GM23338 (cell line): ENCODE results near the gene CNN3. TPM values are rescaled to one million over a fixed set of nuclear protein-coding genes. Genes with fewer than 3 reads are reported as not detected.

Source experiments
- ATAC-seq: fragments of 200-7000 bp; cut with Tn5 transposase; 3 replicates; pipeline ENCODE4 v1.9.1; 2020
- DNase-seq: peaks from one replicate; pipeline ENCODE4 v3.0.0-alpha.2; 2015; ENCODE audit warnings: low spot score
- H2AFZ ChIP-seq: fragments of 200-600 bp; sonication (generic); 2 replicates; pipeline ENCODE4 v1.8.0; 2016; ENCODE audit warnings: antibody characterized with exemption, mild to moderate bottlenecking, moderate library complexity
- H3F3A ChIP-seq: fragments of 200-600 bp; sonication (generic); replicated peaks from 2 replicates; pipeline ENCODE4 v1.8.0; 2017; ENCODE audit warnings: antibody characterized with exemption, mixed run types, low read depth
- H3K27ac ChIP-seq: fragments of 200-600 bp; sonication (generic); 2 replicates; pipeline ENCODE4 v1.6.1; 2016; ENCODE audit warnings: low read depth
- H3K27me3 ChIP-seq: fragments of 200-600 bp; sonication (generic); 2 replicates; pipeline ENCODE4 v1.8.0; 2016; ENCODE audit warnings: mild to moderate bottlenecking, mixed run types, moderate library complexity; ENCODE audit not compliant: insufficient read depth
- H3K36me3 ChIP-seq: fragments of 200-600 bp; sonication (generic); 2 replicates; pipeline ENCODE4 v1.8.0; 2016; ENCODE audit warnings: mild to moderate bottlenecking; ENCODE audit not compliant: insufficient read depth
- H3K4me1 ChIP-seq: fragments of 200-600 bp; sonication (generic); 2 replicates; pipeline ENCODE4 v1.8.0; 2016; ENCODE audit warnings: mild to moderate bottlenecking, moderate library complexity; ENCODE audit not compliant: insufficient read depth
- H3K4me2 ChIP-seq: fragments of 200-600 bp; sonication (generic); 2 replicates; pipeline ENCODE4 v1.7.1; 2017; ENCODE audit warnings: mixed run types
- H3K4me3 ChIP-seq: fragments of 200-600 bp; sonication (generic); 2 replicates; pipeline ENCODE4 v1.6.1; 2016; ENCODE audit warnings: mixed run types
- H3K79me2 ChIP-seq: fragments of 200-600 bp; sonication (generic); replicated peaks from 2 replicates; pipeline ENCODE4 v1.8.0; 2017; ENCODE audit warnings: mild to moderate bottlenecking; ENCODE audit not compliant: insufficient read depth
- H3K9me2 ChIP-seq: fragments of 200-600 bp; sonication (generic); 2 replicates; pipeline ENCODE4 v1.8.0; 2017; ENCODE audit not compliant: insufficient read depth
- H4K20me1 ChIP-seq: fragments of 200-600 bp; sonication (generic); replicated peaks from 2 replicates; pipeline ENCODE4 v1.8.0; 2017; ENCODE audit warnings: mild to moderate bottlenecking; ENCODE audit not compliant: insufficient read depth
- H3K27ac Mint-ChIP-seq: 2 replicates; pipeline ENCODE4 v1.8.0; 2020; ENCODE audit warnings: inconsistent platforms, mild to moderate bottlenecking, moderate library complexity, mixed read lengths
- H3K27me3 Mint-ChIP-seq: 3 replicates; pipeline ENCODE4 v1.8.0; 2022; ENCODE audit warnings: low read depth, mild to moderate bottlenecking, moderate library complexity, mixed read lengths, inconsistent platforms; ENCODE audit not compliant: insufficient read depth, poor library complexity
- H3K36me3 Mint-ChIP-seq: 3 replicates; pipeline ENCODE4 v1.8.0; 2021; ENCODE audit warnings: low read depth, mild to moderate bottlenecking, inconsistent platforms, moderate library complexity, mixed read lengths
- H3K4me1 Mint-ChIP-seq: 3 replicates; pipeline ENCODE4 v1.8.0; 2020; ENCODE audit warnings: mild to moderate bottlenecking, inconsistent platforms, mixed read lengths
- H3K4me3 Mint-ChIP-seq: 3 replicates; pipeline ENCODE4 v1.8.0; 2021; ENCODE audit warnings: moderate library complexity, mild to moderate bottlenecking, inconsistent platforms, mixed read lengths
- H3K9me3 Mint-ChIP-seq: 3 replicates; pipeline ENCODE4 v1.8.0; 2020; ENCODE audit warnings: moderate library complexity, mild to moderate bottlenecking, inconsistent platforms, mixed read lengths
- CREB1 ChIP-seq: fragments of 250-450 bp; sonication (Bioruptor Pico); IDR thresholded peaks from 2 replicates; pipeline ENCODE4 v1.5.0; 2020; ENCODE audit warnings: low read depth, mild to moderate bottlenecking, moderate library complexity
- EZH2 ChIP-seq: fragments of 200-600 bp; sonication (generic); IDR thresholded peaks from one replicate; pipeline ENCODE4 v1.8.0; 2017; ENCODE audit warnings: antibody characterized with exemption, mild to moderate bottlenecking, low read depth; ENCODE audit not compliant: unreplicated experiment
- EZH2phosphoT487 ChIP-seq: fragments of 200-600 bp; sonication (generic); IDR thresholded peaks from one replicate; pipeline ENCODE4 v1.8.1; 2018; ENCODE audit warnings: antibody characterized with exemption; ENCODE audit not compliant: unreplicated experiment
- JUNB ChIP-seq: IDR thresholded peaks from one replicate; pipeline ENCODE4 v1.6.1; 2016; ENCODE audit warnings: antibody characterized with exemption; ENCODE audit not compliant: unreplicated experiment
- NANOG ChIP-seq: IDR thresholded peaks from 2 replicates; pipeline ENCODE4 v1.6.1; 2016; ENCODE audit warnings: antibody characterized with exemption, borderline replicate concordance
- POLR2AphosphoS5 ChIP-seq: IDR thresholded peaks from 2 replicates; pipeline ENCODE4 v1.6.1; 2016; ENCODE audit warnings: antibody characterized with exemption, low read depth
- STAT1 ChIP-seq: IDR thresholded peaks from one replicate; pipeline ENCODE4 v1.6.1; 2016; ENCODE audit warnings: antibody characterized with exemption; ENCODE audit not compliant: unreplicated experiment
- ZNF114 ChIP-seq: fragments of 250-450 bp; sonication (Bioruptor Pico); IDR thresholded peaks from 2 replicates; pipeline ENCODE4 v1.5.0; 2020; ENCODE audit warnings: mild to moderate bottlenecking, moderate library complexity
- ZNF331 ChIP-seq: fragments of 250-450 bp; sonication (Bioruptor Pico); IDR thresholded peaks from 2 replicates; pipeline ENCODE4 v1.5.0; 2020; ENCODE audit warnings: low read depth, mild to moderate bottlenecking, moderate library complexity
- polyA plus RNA-seq: library from polyadenylated mRNA; unstranded; fragments of >200 nt; fragmentation: Nextera tagmentation; extraction: Ambion mirVana; gene quantifications from 2 replicates; pipeline ENCODE4 v1.2.1, GENCODE V29; 2016
- total RNA-seq: library from RNA; depleted of rRNA; stranded (reverse); fragments of >200 nt; shearing (Covaris generic); gene quantifications from 2 replicates; pipeline ENCODE4 v1.2.3, GENCODE V29; 2014
- TF ChIP-seq, protein P1 (sequence below): IDR thresholded peaks from one replicate; pipeline ENCODE4 v1.6.1; 2018; ENCODE audit warnings: antibody characterized with exemption; ENCODE audit not compliant: unreplicated experiment
- TF ChIP-seq, protein P2 (sequence below), 2 experiments: fragments of 200-600 bp in 1 of 2; sonication (generic) in 1 of 2; conservative IDR thresholded peaks; 2 replicates each; pipeline versions ENCODE4 v1.5.1 to v1.6.1; 2016 to 2017; ENCODE audit warnings: antibody characterized with exemption in 2 of 2, low read depth in 2 of 2, mild to moderate bottlenecking in 2 of 2, moderate library complexity in 1 of 2
- TF ChIP-seq, protein P3 (sequence below): IDR thresholded peaks from 2 replicates; pipeline ENCODE4 v1.6.1; 2016; ENCODE audit warnings: antibody characterized with exemption

Gene CNN3
- total and polyA plus RNA-seq, 2 experiments from 2014 or later: 220 to 312 TPM

DNA sequence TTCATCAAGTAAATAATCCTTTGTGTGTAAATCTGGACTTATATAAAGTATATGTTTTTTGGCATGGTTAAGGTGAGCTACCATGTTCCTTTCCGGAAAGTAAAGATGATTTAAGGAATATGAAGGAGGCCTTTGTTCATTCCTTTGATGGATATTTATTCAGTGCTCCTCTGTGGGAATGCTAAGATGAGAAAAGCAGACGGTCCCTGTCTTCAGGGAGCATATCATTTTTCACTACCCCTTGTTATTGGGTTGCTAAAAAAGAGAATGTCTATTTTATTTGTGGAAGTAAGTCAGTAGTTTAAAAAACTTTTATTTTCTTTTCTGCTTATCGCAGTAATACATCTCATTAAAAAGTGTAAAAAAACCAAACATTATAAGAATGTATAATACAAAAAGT, 35.1 kb upstream of the CNN3 start (continued):
- TF ChIP-seq, protein P1, sequence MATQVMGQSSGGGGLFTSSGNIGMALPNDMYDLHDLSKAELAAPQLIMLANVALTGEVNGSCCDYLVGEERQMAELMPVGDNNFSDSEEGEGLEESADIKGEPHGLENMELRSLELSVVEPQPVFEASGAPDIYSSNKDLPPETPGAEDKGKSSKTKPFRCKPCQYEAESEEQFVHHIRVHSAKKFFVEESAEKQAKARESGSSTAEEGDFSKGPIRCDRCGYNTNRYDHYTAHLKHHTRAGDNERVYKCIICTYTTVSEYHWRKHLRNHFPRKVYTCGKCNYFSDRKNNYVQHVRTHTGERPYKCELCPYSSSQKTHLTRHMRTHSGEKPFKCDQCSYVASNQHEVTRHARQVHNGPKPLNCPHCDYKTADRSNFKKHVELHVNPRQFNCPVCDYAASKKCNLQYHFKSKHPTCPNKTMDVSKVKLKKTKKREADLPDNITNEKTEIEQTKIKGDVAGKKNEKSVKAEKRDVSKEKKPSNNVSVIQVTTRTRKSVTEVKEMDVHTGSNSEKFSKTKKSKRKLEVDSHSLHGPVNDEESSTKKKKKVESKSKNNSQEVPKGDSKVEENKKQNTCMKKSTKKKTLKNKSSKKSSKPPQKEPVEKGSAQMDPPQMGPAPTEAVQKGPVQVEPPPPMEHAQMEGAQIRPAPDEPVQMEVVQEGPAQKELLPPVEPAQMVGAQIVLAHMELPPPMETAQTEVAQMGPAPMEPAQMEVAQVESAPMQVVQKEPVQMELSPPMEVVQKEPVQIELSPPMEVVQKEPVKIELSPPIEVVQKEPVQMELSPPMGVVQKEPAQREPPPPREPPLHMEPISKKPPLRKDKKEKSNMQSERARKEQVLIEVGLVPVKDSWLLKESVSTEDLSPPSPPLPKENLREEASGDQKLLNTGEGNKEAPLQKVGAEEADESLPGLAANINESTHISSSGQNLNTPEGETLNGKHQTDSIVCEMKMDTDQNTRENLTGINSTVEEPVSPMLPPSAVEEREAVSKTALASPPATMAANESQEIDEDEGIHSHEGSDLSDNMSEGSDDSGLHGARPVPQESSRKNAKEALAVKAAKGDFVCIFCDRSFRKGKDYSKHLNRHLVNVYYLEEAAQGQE: no peak
- TF ChIP-seq NANOG: no peak
- no peak for TF ChIP-seq ZNF331 (CRISPR knock-in tag)
- TF ChIP-seq EZH2: no peak
- no peak for TF ChIP-seq ZNF114 (CRISPR knock-in tag)
- TF ChIP-seq, protein P2, sequence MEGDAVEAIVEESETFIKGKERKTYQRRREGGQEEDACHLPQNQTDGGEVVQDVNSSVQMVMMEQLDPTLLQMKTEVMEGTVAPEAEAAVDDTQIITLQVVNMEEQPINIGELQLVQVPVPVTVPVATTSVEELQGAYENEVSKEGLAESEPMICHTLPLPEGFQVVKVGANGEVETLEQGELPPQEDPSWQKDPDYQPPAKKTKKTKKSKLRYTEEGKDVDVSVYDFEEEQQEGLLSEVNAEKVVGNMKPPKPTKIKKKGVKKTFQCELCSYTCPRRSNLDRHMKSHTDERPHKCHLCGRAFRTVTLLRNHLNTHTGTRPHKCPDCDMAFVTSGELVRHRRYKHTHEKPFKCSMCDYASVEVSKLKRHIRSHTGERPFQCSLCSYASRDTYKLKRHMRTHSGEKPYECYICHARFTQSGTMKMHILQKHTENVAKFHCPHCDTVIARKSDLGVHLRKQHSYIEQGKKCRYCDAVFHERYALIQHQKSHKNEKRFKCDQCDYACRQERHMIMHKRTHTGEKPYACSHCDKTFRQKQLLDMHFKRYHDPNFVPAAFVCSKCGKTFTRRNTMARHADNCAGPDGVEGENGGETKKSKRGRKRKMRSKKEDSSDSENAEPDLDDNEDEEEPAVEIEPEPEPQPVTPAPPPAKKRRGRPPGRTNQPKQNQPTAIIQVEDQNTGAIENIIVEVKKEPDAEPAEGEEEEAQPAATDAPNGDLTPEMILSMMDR (conservative IDR thresholded peaks at IDR 0.05; ENCODE audit: low read depth in 2 of 2): no peak
- no peak for TF ChIP-seq JUNB
- no peak for TF ChIP-seq EZH2phosphoT487
- TF ChIP-seq CREB1 (CRISPR knock-in tag): no peak

DNA sequence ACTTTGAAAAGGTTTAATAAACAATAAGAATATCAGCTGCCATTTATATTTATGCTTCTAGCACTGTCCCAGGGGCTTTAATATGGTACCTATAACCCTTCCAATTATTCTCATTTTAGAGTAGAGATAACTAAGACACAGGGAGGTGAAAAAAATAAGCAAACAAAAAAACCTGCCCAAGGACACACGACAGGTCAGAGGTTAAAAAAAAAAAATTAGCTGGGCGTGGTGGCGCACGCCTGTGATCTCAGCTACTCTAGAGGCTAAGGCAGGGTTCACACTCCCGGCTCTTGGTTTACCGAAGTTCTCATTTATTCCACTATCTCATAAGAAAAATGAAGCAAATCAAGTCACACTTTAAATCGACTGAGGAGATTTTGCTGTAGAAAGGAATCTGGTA, 34.7 kb upstream of the CNN3 start:
- Mint-ChIP-seq H3K4me3 (no peak overlapping the region), H3K36me3 (no peaks in the 10 kb centered on the region; the same call in 2 of the 3 replicates), H3K27me3 (peaks cover 6% of the 10 kb centered on the region), H3K4me1 (no peaks in the 10 kb centered on the region), H3K27ac (no peak overlapping the region), H3K9me3 (no peaks in the 10 kb centered on the region)
- H3K4me1 ChIP-seq: no peaks in the 10 kb centered on the region
- H3F3A ChIP-seq: no peaks in the 10 kb centered on the region
- no peaks in the 10 kb centered on the region for H3K9me2 ChIP-seq
- no peak overlapping the region for H2AFZ ChIP-seq
- ATAC-seq (no peak), DNase-seq (no peak)
- no peaks in the 10 kb centered on the region for H3K36me3 ChIP-seq
- H4K20me1 ChIP-seq: no peaks in the 10 kb centered on the region
- no peaks in the 10 kb centered on the region for H3K79me2 ChIP-seq
- no peak overlapping the region for H3K4me2 ChIP-seq
- no peak overlapping the region for H3K4me3 ChIP-seq
- H3K27me3 ChIP-seq: no peaks in the 10 kb centered on the region
- H3K27ac ChIP-seq: no peak overlapping the region
- no peak for TF ChIP-seq ZNF331 (CRISPR knock-in tag)
- TF ChIP-seq POLR2AphosphoS5: no peak
- TF ChIP-seq, protein P3, sequence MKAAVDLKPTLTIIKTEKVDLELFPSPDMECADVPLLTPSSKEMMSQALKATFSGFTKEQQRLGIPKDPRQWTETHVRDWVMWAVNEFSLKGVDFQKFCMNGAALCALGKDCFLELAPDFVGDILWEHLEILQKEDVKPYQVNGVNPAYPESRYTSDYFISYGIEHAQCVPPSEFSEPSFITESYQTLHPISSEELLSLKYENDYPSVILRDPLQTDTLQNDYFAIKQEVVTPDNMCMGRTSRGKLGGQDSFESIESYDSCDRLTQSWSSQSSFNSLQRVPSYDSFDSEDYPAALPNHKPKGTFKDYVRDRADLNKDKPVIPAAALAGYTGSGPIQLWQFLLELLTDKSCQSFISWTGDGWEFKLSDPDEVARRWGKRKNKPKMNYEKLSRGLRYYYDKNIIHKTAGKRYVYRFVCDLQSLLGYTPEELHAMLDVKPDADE: no peak
- no peak for TF ChIP-seq EZH2
- no peak for TF ChIP-seq NANOG
- TF ChIP-seq, protein P2 (conservative IDR thresholded peaks at IDR 0.05; ENCODE audit: low read depth in 2 of 2): no peak
- no peak for TF ChIP-seq STAT1
